ENCODE measurements around the gene PIH1D1.

DNA sequence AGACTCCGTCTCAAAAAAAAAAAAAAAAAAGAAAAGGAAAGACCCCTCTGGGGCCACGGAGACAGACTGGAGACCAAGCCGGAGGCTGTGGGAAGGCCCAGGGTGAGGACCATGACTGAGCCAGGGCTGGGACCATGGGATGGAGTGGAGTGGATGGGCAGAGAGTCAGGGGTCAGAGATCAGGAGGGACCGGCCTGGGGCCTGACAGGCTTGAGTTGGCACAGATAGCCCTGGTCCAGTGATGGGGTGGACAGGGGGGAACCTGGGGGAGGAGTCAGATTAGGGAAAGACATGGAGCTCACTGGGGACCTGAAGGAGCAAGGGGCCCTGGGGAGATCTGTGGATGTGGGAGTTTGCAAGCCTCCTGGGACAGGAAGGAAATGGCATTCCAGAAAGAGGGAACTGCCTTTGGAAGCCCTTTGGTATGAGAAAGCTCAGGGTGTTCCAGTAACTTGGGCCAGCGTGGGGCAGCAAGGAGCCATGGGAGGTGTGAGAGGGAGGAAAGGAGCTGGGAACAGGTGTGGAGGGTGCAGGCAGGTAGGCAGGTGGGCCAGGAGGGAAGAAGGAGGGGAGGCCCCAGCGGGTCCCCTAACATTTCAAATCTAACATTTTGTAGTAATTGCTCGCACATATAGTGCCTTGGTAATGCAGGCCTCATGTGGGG, 29.5 kb upstream of the PIH1D1 start:
- TF ChIP-seq, protein P1, sequence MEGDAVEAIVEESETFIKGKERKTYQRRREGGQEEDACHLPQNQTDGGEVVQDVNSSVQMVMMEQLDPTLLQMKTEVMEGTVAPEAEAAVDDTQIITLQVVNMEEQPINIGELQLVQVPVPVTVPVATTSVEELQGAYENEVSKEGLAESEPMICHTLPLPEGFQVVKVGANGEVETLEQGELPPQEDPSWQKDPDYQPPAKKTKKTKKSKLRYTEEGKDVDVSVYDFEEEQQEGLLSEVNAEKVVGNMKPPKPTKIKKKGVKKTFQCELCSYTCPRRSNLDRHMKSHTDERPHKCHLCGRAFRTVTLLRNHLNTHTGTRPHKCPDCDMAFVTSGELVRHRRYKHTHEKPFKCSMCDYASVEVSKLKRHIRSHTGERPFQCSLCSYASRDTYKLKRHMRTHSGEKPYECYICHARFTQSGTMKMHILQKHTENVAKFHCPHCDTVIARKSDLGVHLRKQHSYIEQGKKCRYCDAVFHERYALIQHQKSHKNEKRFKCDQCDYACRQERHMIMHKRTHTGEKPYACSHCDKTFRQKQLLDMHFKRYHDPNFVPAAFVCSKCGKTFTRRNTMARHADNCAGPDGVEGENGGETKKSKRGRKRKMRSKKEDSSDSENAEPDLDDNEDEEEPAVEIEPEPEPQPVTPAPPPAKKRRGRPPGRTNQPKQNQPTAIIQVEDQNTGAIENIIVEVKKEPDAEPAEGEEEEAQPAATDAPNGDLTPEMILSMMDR (conservative IDR thresholded peaks at IDR 0.05; ENCODE audit: low read depth, low read length), result no peak
- TF ChIP-seq EZH2 (IDR thresholded peaks at IDR 0.05; ENCODE audit: borderline replicate concordance, low read depth, low read length, poor library complexity, severe bottlenecking), result no peak
